ENCODE measurements around the gene MYO5B. TPM values are rescaled to one million over a fixed set of nuclear protein-coding genes. Genes with fewer than 3 reads are reported as not detected.

MYO5B gene
- total and polyA plus RNA-seq, 10 of the 15 experiments (the other 5 are each of a cell fraction or from before 2014, with no cell fraction given) = 2.5 to 4.5 (median 3.3) TPM

DNA sequence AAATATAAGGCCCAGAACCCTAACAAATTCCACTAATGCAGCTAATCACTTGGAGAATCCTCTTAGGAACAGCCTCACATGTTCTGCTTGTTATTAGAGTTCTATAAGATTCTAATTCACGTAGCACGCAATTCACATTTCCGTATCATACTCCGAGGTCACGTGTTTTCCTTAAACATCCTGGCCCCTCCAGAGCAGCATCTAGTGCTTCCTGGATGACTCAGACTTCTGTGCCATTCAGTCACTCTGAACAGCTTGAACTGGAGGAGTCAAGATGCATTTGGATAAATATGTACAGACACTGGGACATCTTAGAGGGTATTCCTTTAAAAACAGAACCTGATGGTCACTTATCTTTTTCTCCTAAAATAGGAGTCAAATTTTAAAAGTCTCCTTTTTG is 156.5 kb downstream of the MYO5B start:
- POLR2A ChIA-PET = no interaction called here
- H2AFZ ChIP-seq (ENCODE audit: control insufficient read depth, low read depth, low read length) = no peak overlapping the region
- no peaks in the 10 kb centered on the region for H3K79me2 ChIP-seq (ENCODE audit: control insufficient read depth, insufficient read depth, low read length)
- no peaks in the 10 kb centered on the region for H3K4me1 ChIP-seq (ENCODE audit: control insufficient read depth, insufficient read depth, low read length)
- H3K36me3 ChIP-seq (ENCODE audit: control insufficient read depth in 2 of 2, insufficient read depth in 2 of 2, low read length in 1 of 2) = no peaks in the 10 kb centered on the region
- H3K27me3 ChIP-seq (replicated peaks in 1 of 2; ENCODE audit: control insufficient read depth in 2 of 2, insufficient read depth in 2 of 2, low read length in 1 of 2) = peaks cover 0 to 5% of the 10 kb centered on the region in 2 experiments; a peak in 2 of 4 replicates
- H3K4me2 ChIP-seq (ENCODE audit: control insufficient read depth, insufficient read depth) = no peak overlapping the region
- 1% methylated on average over 5 of the region's 5 CpGs for WGBS (ENCODE audit: insufficient coverage, insufficient replicate concordance, low lambda C conversion rate, missing lambda C conversion rate)
- no peak for TF ChIP-seq NRF1 (conservative IDR thresholded peaks at IDR 0.05; ENCODE audit: low read depth, low read length)
- no peak for TF ChIP-seq SREBF2 (IDR thresholded peaks at IDR 0.05; ENCODE audit: low read length)
- no peak for TF ChIP-seq TCF12 (IDR thresholded peaks at IDR 0.05; ENCODE audit: low read depth, low read length)
- no peak for TF ChIP-seq CREB1 (IDR thresholded peaks at IDR 0.05; ENCODE audit: low read depth)
- TF ChIP-seq, protein P1, sequence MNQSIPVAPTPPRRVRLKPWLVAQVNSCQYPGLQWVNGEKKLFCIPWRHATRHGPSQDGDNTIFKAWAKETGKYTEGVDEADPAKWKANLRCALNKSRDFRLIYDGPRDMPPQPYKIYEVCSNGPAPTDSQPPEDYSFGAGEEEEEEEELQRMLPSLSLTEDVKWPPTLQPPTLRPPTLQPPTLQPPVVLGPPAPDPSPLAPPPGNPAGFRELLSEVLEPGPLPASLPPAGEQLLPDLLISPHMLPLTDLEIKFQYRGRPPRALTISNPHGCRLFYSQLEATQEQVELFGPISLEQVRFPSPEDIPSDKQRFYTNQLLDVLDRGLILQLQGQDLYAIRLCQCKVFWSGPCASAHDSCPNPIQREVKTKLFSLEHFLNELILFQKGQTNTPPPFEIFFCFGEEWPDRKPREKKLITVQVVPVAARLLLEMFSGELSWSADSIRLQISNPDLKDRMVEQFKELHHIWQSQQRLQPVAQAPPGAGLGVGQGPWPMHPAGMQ (IDR thresholded peaks at IDR 0.05; ENCODE audit: borderline replicate concordance) = no peak
- no peak for TF ChIP-seq WRNIP1 (IDR thresholded peaks at IDR 0.05; ENCODE audit: borderline replicate concordance, low read depth, low read length)
- TF ChIP-seq, protein P2, sequence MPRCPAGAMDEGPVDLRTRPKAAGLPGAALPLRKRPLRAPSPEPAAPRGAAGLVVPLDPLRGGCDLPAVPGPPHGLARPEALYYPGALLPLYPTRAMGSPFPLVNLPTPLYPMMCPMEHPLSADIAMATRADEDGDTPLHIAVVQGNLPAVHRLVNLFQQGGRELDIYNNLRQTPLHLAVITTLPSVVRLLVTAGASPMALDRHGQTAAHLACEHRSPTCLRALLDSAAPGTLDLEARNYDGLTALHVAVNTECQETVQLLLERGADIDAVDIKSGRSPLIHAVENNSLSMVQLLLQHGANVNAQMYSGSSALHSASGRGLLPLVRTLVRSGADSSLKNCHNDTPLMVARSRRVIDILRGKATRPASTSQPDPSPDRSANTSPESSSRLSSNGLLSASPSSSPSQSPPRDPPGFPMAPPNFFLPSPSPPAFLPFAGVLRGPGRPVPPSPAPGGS (IDR thresholded peaks at IDR 0.05; ENCODE audit: borderline replicate concordance, insufficient read depth, low read depth, low read length, poor library complexity, severe bottlenecking) = no peak
- TF ChIP-seq CHD4 (IDR thresholded peaks at IDR 0.05) = no peak
- TF ChIP-seq, protein P3, sequence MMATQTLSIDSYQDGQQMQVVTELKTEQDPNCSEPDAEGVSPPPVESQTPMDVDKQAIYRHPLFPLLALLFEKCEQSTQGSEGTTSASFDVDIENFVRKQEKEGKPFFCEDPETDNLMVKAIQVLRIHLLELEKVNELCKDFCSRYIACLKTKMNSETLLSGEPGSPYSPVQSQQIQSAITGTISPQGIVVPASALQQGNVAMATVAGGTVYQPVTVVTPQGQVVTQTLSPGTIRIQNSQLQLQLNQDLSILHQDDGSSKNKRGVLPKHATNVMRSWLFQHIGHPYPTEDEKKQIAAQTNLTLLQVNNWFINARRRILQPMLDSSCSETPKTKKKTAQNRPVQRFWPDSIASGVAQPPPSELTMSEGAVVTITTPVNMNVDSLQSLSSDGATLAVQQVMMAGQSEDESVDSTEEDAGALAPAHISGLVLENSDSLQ (IDR thresholded peaks at IDR 0.05) = no peak
- no peak for TF ChIP-seq TAF1 (IDR thresholded peaks at IDR 0.05; ENCODE audit: borderline replicate concordance, low read depth, low read length)
- TF ChIP-seq CHD1 (IDR thresholded peaks at IDR 0.05; ENCODE audit: low read depth, low read length) = no peak
- TF ChIP-seq SRF (IDR thresholded peaks at IDR 0.05; ENCODE audit: low read depth in 2 of 2, low read length in 2 of 2) = no peak
- no peak for TF ChIP-seq EZH2 (IDR thresholded peaks at IDR 0.05; ENCODE audit: borderline replicate concordance, control insufficient read depth, low read depth, low read length)
- TF ChIP-seq, protein P4, sequence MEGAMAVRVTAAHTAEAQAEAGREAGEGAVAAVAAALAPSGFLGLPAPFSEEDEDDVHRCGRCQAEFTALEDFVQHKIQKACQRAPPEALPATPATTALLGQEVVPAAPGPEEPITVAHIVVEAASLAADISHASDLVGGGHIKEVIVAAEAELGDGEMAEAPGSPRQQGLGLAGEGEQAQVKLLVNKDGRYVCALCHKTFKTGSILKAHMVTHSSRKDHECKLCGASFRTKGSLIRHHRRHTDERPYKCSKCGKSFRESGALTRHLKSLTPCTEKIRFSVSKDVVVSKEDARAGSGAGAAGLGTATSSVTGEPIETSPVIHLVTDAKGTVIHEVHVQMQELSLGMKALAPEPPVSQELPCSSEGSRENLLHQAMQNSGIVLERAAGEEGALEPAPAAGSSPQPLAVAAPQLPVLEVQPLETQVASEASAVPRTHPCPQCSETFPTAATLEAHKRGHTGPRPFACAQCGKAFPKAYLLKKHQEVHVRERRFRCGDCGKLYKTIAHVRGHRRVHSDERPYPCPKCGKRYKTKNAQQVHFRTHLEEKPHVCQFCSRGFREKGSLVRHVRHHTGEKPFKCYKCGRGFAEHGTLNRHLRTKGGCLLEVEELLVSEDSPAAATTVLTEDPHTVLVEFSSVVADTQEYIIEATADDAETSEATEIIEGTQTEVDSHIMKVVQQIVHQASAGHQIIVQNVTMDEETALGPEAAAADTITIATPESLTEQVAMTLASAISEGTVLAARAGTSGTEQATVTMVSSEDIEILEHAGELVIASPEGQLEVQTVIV (IDR thresholded peaks at IDR 0.05; ENCODE audit: borderline replicate concordance, partially characterized antibody) = no peak
- TF ChIP-seq SUPT20H (IDR thresholded peaks at IDR 0.05; ENCODE audit: borderline replicate concordance, control insufficient read depth, low read depth, low read length) = no peak
- no peak for TF ChIP-seq ZSCAN29 (IDR thresholded peaks at IDR 0.05)
- no peak for TF ChIP-seq BCL11A (IDR thresholded peaks at IDR 0.05; ENCODE audit: low read depth, low read length)
- FAIRE-seq (peak; percentile 23), ATAC-seq (no peak), DNase-seq (ENCODE audit: low read depth, low spot score) (no peak)
- no peaks in the 10 kb centered on the region for H4K20me1 ChIP-seq (ENCODE audit: control insufficient read depth, insufficient read depth)
- RAD21 ChIA-PET (ENCODE audit: unreplicated experiment) = no interaction called here
- H3K4me3 ChIP-seq = no peak overlapping the region
- CTCF ChIA-PET = interaction anchor here (1.1 kb wide), 1 partner anchor 165 kb away, joined by 4 read pairs; no protein-coding TSS in a partner anchor
- H3K9ac ChIP-seq (ENCODE audit: control insufficient read depth, insufficient read depth, low read length) = no peak overlapping the region
- SMC1A ChIA-PET (ENCODE audit: uncharacterized antibody, unreplicated experiment) = interaction anchor here (0.6 to 0.7 kb wide), 2 partner anchors 180 to 868 kb away, joined by 3 read pairs; no protein-coding TSS in a partner anchor
- intact Hi-C loops (cut with micrococcal nuclease; ENCODE audit: unreplicated experiment) = no loop called here
- H3K27ac ChIP-seq (ENCODE audit: control insufficient read depth, insufficient read depth) = no peak overlapping the region
- no TSS peak for BruUV-seq (replicated peaks)
- H3K9me3 ChIP-seq (replicated peaks; ENCODE audit: control insufficient read depth, insufficient read depth, low read length) = no peaks in the 10 kb centered on the region
- in situ Hi-C loops (cut with MboI) = no loop called here
